Mesenchymal stem cell (in vitro differentiated cells and primary cell): ENCODE data around the gene EXOC6B.

ENCODE experiments used
- DNase-seq: peaks from one replicate; pipeline ENCODE4 v3.0.0-alpha.2; 2013
- H2AFZ ChIP-seq: one replicate; pipeline ENCODE4 v1.6.1; 2013; ENCODE audit warnings: low read depth, mild to moderate bottlenecking, control low read depth, inconsistent platforms, low read length, moderate library complexity
- H2AK5ac ChIP-seq: 2 replicates; pipeline ENCODE4 v1.6.1; 2013; ENCODE audit warnings: low read length, moderate library complexity, mild to moderate bottlenecking, inconsistent platforms; ENCODE audit not compliant: severe bottlenecking
- H2BK120ac ChIP-seq: one replicate; pipeline ENCODE4 v1.6.1; 2013; ENCODE audit warnings: low read depth, mild to moderate bottlenecking, inconsistent platforms, low read length, moderate library complexity
- H2BK12ac ChIP-seq, 2 experiments: one replicate each; pipeline ENCODE4 v1.6.1; 2013; ENCODE audit warnings: inconsistent platforms in 2 of 2, low read length in 2 of 2, mild to moderate bottlenecking in 2 of 2, moderate library complexity in 2 of 2, control low read depth in 1 of 2
- H2BK15ac ChIP-seq: one replicate; pipeline ENCODE4 v1.6.1; 2013; ENCODE audit warnings: mild to moderate bottlenecking, low read depth, inconsistent platforms; ENCODE audit not compliant: poor library complexity, severe bottlenecking
- H2BK5ac ChIP-seq: 2 replicates; pipeline ENCODE4 v1.6.1; 2013; ENCODE audit warnings: low read depth, mild to moderate bottlenecking, low read length, control low read depth, inconsistent platforms; ENCODE audit not compliant: poor library complexity, severe bottlenecking
- H3K14ac ChIP-seq, 2 experiments: one replicate each; pipeline ENCODE4 v1.6.1; 2013; ENCODE audit warnings: inconsistent platforms in 2 of 2, low read length in 2 of 2, control low read depth in 1 of 2, mild to moderate bottlenecking in 1 of 2, moderate library complexity in 1 of 2
- H3K18ac ChIP-seq, 2 experiments: one replicate each; pipeline ENCODE4 v1.6.1; 2013; ENCODE audit warnings: inconsistent platforms in 2 of 2, low read length in 2 of 2, control low read depth in 1 of 2, low read depth in 1 of 2, mild to moderate bottlenecking in 1 of 2
- H3K23ac ChIP-seq, 2 experiments: one replicate each; pipeline ENCODE4 v1.6.1; 2013; ENCODE audit warnings: inconsistent platforms in 2 of 2, low read length in 2 of 2, mild to moderate bottlenecking in 2 of 2, moderate library complexity in 2 of 2, control low read depth in 1 of 2
- H3K27ac ChIP-seq: 2 replicates; pipeline ENCODE4 v1.5.1; 2013; ENCODE audit warnings: mild to moderate bottlenecking, moderate library complexity, low read length, control low read depth, inconsistent platforms; ENCODE audit not compliant: poor library complexity, severe bottlenecking
- H3K27me3 ChIP-seq, 2 experiments: 2 replicates each; pipeline versions ENCODE4 v1.6.1 to v1.7.0; 2013; ENCODE audit warnings: low read length in 2 of 2, mild to moderate bottlenecking in 2 of 2, moderate library complexity in 2 of 2, control low read depth in 1 of 2, inconsistent platforms in 1 of 2; ENCODE audit not compliant: control insufficient read depth in 1 of 2, insufficient read depth in 1 of 2
- H3K36me3 ChIP-seq, 2 experiments: 2 replicates each; pipeline versions ENCODE4 v1.6.1 to v1.7.0; 2013; ENCODE audit warnings: low read length in 2 of 2, control low read depth in 1 of 2, inconsistent platforms in 1 of 2, low read depth in 1 of 2, mild to moderate bottlenecking in 1 of 2; ENCODE audit not compliant: insufficient read depth in 2 of 2, control insufficient read depth in 1 of 2
- H3K4ac ChIP-seq, 2 experiments: one replicate each; pipeline ENCODE4 v1.6.1; 2013; ENCODE audit warnings: inconsistent platforms in 2 of 2, low read length in 2 of 2, mild to moderate bottlenecking in 2 of 2, moderate library complexity in 2 of 2, control low read depth in 1 of 2, low read depth in 1 of 2
- H3K4me1 ChIP-seq: 2 replicates; pipeline ENCODE4 v1.6.1; 2013; ENCODE audit warnings: low read depth, low read length, control low read depth; ENCODE audit not compliant: control insufficient read depth, insufficient read depth
- H3K4me2 ChIP-seq: 2 replicates; pipeline ENCODE4 v1.6.1; 2013; ENCODE audit warnings: low read length, mild to moderate bottlenecking, inconsistent platforms; ENCODE audit not compliant: poor library complexity, severe bottlenecking
- H3K4me3 ChIP-seq, 2 experiments: 2 replicates each; pipeline versions ENCODE4 v1.5.1 to v1.7.0; 2013; ENCODE audit warnings: low read length in 2 of 2, mild to moderate bottlenecking in 2 of 2, control low read depth in 1 of 2, low read depth in 1 of 2; ENCODE audit not compliant: insufficient read depth in 1 of 2
- H3K79me1 ChIP-seq: replicated peaks from 2 replicates; pipeline ENCODE4 v1.6.1; 2013; ENCODE audit warnings: mild to moderate bottlenecking, control low read depth, low read length, inconsistent platforms; ENCODE audit not compliant: poor library complexity, severe bottlenecking
- H3K9ac ChIP-seq: 2 replicates; pipeline ENCODE4 v1.7.0; 2013; ENCODE audit warnings: mild to moderate bottlenecking, low read length, moderate library complexity
- H3K9me3 ChIP-seq: 2 replicates; pipeline ENCODE4 v1.7.0; 2013; ENCODE audit warnings: mild to moderate bottlenecking, low read length; ENCODE audit not compliant: control insufficient read depth
- H4K8ac ChIP-seq: one replicate; pipeline ENCODE4 v1.6.1; 2013; ENCODE audit warnings: inconsistent platforms, mild to moderate bottlenecking, low read length, moderate library complexity
- H4K91ac ChIP-seq: one replicate; pipeline ENCODE4 v1.6.1; 2013; ENCODE audit warnings: mild to moderate bottlenecking, low read length, inconsistent platforms
- WGBS: methylation state at CpG from one replicate; pipeline ENCODE4 v1.1.7; 2013; ENCODE audit warnings: mixed read lengths; 5-methylcytosine and 5-hydroxymethylcytosine counted together

EXOC6B gene

GRCh38 chr2:72166279-72166678 lies 659.6 kb downstream of the EXOC6B start:
- H3K36me3 ChIP-seq: no peaks in the 10 kb centered on the region
- no peak overlapping the region for H2AK5ac ChIP-seq
- DNase-seq: no peak
- no peak overlapping the region for H3K4me2 ChIP-seq
- no peak overlapping the region for H2BK120ac ChIP-seq
- no peaks in the 10 kb centered on the region for H3K9me3 ChIP-seq
- H3K27me3 ChIP-seq: no peaks in the 10 kb centered on the region
- H3K79me1 ChIP-seq: no peaks in the 10 kb centered on the region
- no peak overlapping the region for H2BK12ac ChIP-seq
- H4K8ac ChIP-seq: no peak overlapping the region
- no peaks in the 10 kb centered on the region for H3K4me1 ChIP-seq
- H3K9ac ChIP-seq: no peak overlapping the region
- no peak overlapping the region for H2BK5ac ChIP-seq
- 20% methylated on average over 1 of the region's 3 CpGs for WGBS
- H3K14ac ChIP-seq: no peak overlapping the region
- H2BK15ac ChIP-seq: no peak overlapping the region
- no peak overlapping the region for H2AFZ ChIP-seq
- no peak overlapping the region for H3K23ac ChIP-seq
- no peak overlapping the region for H4K91ac ChIP-seq
- H3K18ac ChIP-seq: no peak overlapping the region
- H3K4me3 ChIP-seq: no peak overlapping the region
- H3K27ac ChIP-seq: no peak overlapping the region
- H3K4ac ChIP-seq: no peak overlapping the region

GRCh38 chr2:72165792-72166191 lies 660.0 kb downstream of the EXOC6B start:
- Histone ChIP-seq H3K4ac (no peak overlapping the region), H2BK15ac (no peak overlapping the region), H3K23ac (no peak overlapping the region), H2BK12ac (no peak overlapping the region), H3K4me2 (no peak overlapping the region), H3K27me3 (no peaks in the 10 kb centered on the region), H3K27ac (no peak overlapping the region), H3K36me3 (no peaks in the 10 kb centered on the region), H2AK5ac (no peak overlapping the region), H3K18ac (no peak overlapping the region), H3K9ac (no peak overlapping the region), H3K79me1 (no peaks in the 10 kb centered on the region), H3K14ac (no peak overlapping the region), H3K4me1 (no peaks in the 10 kb centered on the region), H3K9me3 (no peaks in the 10 kb centered on the region), H4K8ac (no peak overlapping the region), H2BK120ac (no peak overlapping the region), H2BK5ac (no peak overlapping the region), H3K4me3 (no peak overlapping the region), H4K91ac (no peak overlapping the region), H2AFZ (no peak overlapping the region)
- 100% methylated on average over 1 of the region's 3 CpGs for WGBS
- DNase-seq: no peak

GRCh38 chr2:72162574-72162973 lies 663.3 kb downstream of the EXOC6B start:
- Histone ChIP-seq H3K9me3 (no peaks in the 10 kb centered on the region), H3K23ac (no peak overlapping the region), H2BK12ac (no peak overlapping the region), H3K4ac (no peak overlapping the region), H3K79me1 (no peaks in the 10 kb centered on the region), H2BK120ac (no peak overlapping the region), H3K9ac (no peak overlapping the region), H3K4me2 (no peak overlapping the region), H4K91ac (no peak overlapping the region), H3K27ac (no peak overlapping the region), H2BK15ac (no peak overlapping the region), H2BK5ac (no peak overlapping the region), H3K27me3 (peaks cover 0 to 7% of the 10 kb centered on the region in 2 experiments), H2AFZ (no peak overlapping the region), H3K18ac (no peak overlapping the region), H3K36me3 (no peaks in the 10 kb centered on the region), H3K4me3 (no peak overlapping the region), H3K14ac (no peak overlapping the region), H2AK5ac (no peak overlapping the region), H3K4me1 (no peaks in the 10 kb centered on the region), H4K8ac (no peak overlapping the region)
- WGBS: 89% methylated on average over 5 of the region's 5 CpGs
- no peak for DNase-seq

GRCh38 chr2:72159211-72159993 lies 666.4 kb downstream of the EXOC6B start:
- no peak overlapping the region for H3K27ac ChIP-seq
- H3K4me1 ChIP-seq: no peaks in the 10 kb centered on the region
- no peak overlapping the region for H4K91ac ChIP-seq
- no peak overlapping the region for H3K4me3 ChIP-seq
- no peak overlapping the region for H3K4ac ChIP-seq
- H3K18ac ChIP-seq: no peak overlapping the region
- H3K14ac ChIP-seq: no peak overlapping the region
- no peak overlapping the region for H3K23ac ChIP-seq
- H3K27me3 ChIP-seq: peaks cover 25 to 34% of the 10 kb centered on the region in 2 experiments
- no peaks in the 10 kb centered on the region for H3K9me3 ChIP-seq
- H3K4me2 ChIP-seq: no peak overlapping the region
- no peak overlapping the region for H4K8ac ChIP-seq
- H2BK12ac ChIP-seq: no peak overlapping the region
- no peak overlapping the region for H2BK15ac ChIP-seq
- DNase-seq: no peak
- H3K9ac ChIP-seq: no peak overlapping the region
- H3K79me1 ChIP-seq: no peaks in the 10 kb centered on the region
- no peaks in the 10 kb centered on the region for H3K36me3 ChIP-seq
- H2BK5ac ChIP-seq: no peak overlapping the region
- H2AFZ ChIP-seq: no peak overlapping the region
- no peak overlapping the region for H2BK120ac ChIP-seq
- H2AK5ac ChIP-seq: no peak overlapping the region
- 93% methylated on average over 12 of the region's 12 CpGs for WGBS
